HEK293 (cell line): ENCODE results near the gene SH3BP1.

Experiments used
- CTCF ChIA-PET: fragments of 350-600 bp; formaldehyde crosslinking; extraction: SDS; loops from one replicate; lab custom pipeline; 2021; ENCODE audit warnings: antibody characterized with exemption; lab: Yijun Ruan, JAX
- POLR2A ChIA-PET: fragments of 300-600 bp; formaldehyde crosslinking; extraction: SDS; loops from one replicate; lab custom pipeline; 2020; ENCODE audit warnings: antibody characterized with exemption, inconsistent platforms; lab: Yijun Ruan, JAX
- H3K27ac ChIP-seq: fragments of 200-500 bp; sonication (Bioruptor generic); 2 replicates; pipeline ENCODE4 v1.5.1; 2014; ENCODE audit warnings: low read depth, low read length, control low read depth, inconsistent platforms; ENCODE audit errors: extremely low read depth
- H3K36me3 ChIP-seq, 2 experiments: fragments of 200-500 bp in 1 of 2; sonication (Bioruptor generic) in 1 of 2; 1 replicate in 1 of 2; 2 replicates in 1 of 2; pipeline ENCODE4 v1.5.1; 2014 to 2017; ENCODE audit warnings: inconsistent platforms in 2 of 2, low read length in 2 of 2; ENCODE audit not compliant: control insufficient read depth in 2 of 2, insufficient read depth in 1 of 2
- H3K4me1 ChIP-seq: fragments of 200-500 bp; sonication (Bioruptor generic); 2 replicates; pipeline ENCODE4 v1.5.1; 2014; ENCODE audit warnings: mild to moderate bottlenecking, low read length, inconsistent platforms; ENCODE audit not compliant: control insufficient read depth, insufficient read depth
- H3K4me3 ChIP-seq: 2 replicates; pipeline ENCODE4 v1.5.1; 2011; ENCODE audit warnings: low read depth, mild to moderate bottlenecking, control low read depth, low read length, moderate library complexity
- H3K9me3 ChIP-seq: fragments of 200-500 bp; sonication (Bioruptor generic); 2 replicates; pipeline ENCODE4 v1.5.1; 2014; ENCODE audit warnings: low read depth, low read length, inconsistent platforms; ENCODE audit not compliant: control insufficient read depth, insufficient read depth
- KLF1 ChIP-seq: fragments of 450-650 bp; formaldehyde crosslinking; IDR thresholded peaks from 2 replicates; pipeline ENCODE4 v1.5.1; 2016; ENCODE audit warnings: missing biosample characterization, missing genetic modification characterization
- OSR2 ChIP-seq: fragments of 450-650 bp; formaldehyde crosslinking; IDR thresholded peaks from 2 replicates; pipeline ENCODE4 v1.5.1; 2016; ENCODE audit warnings: missing biosample characterization, missing genetic modification characterization
- SALL2 ChIP-seq: fragments of 450-650 bp; formaldehyde crosslinking; IDR thresholded peaks from 2 replicates; pipeline ENCODE4 v1.5.0; 2017; ENCODE audit warnings: missing biosample characterization, mild to moderate bottlenecking, missing genetic modification characterization, borderline replicate concordance
- SP7 ChIP-seq: fragments of 450-650 bp; formaldehyde crosslinking; IDR thresholded peaks from 2 replicates; pipeline ENCODE4 v1.5.1; 2016; ENCODE audit warnings: missing biosample characterization, missing genetic modification characterization
- TSHZ1 ChIP-seq: fragments of 450-650 bp; formaldehyde crosslinking; IDR thresholded peaks from 2 replicates; pipeline ENCODE4 v1.5.1; 2016; ENCODE audit warnings: missing biosample characterization, missing genetic modification characterization, borderline replicate concordance
- ZBTB20 ChIP-seq: fragments of 450-650 bp; formaldehyde crosslinking; IDR thresholded peaks from 2 replicates; pipeline ENCODE4 v1.5.1; 2016; ENCODE audit warnings: missing biosample characterization, missing genetic modification characterization
- ZEB2 ChIP-seq: fragments of 450-650 bp; formaldehyde crosslinking; IDR thresholded peaks from 2 replicates; pipeline ENCODE4 v1.5.1; 2016; ENCODE audit warnings: missing biosample characterization, missing genetic modification characterization
- ZNF10 ChIP-seq: fragments of 450-650 bp; formaldehyde crosslinking; IDR thresholded peaks from 2 replicates; pipeline ENCODE4 v1.5.1; 2017; ENCODE audit warnings: missing biosample characterization, missing genetic modification characterization
- ZNF121 ChIP-seq: fragments of 450-650 bp; formaldehyde crosslinking; IDR thresholded peaks from 2 replicates; pipeline ENCODE4 v1.5.1; 2016; ENCODE audit warnings: missing biosample characterization, missing genetic modification characterization
- ZNF664 ChIP-seq: fragments of 450-650 bp; formaldehyde crosslinking; IDR thresholded peaks from 2 replicates; pipeline ENCODE4 v1.5.1; 2016; ENCODE audit warnings: missing biosample characterization, missing genetic modification characterization
- ZNF776 ChIP-seq: fragments of 450-650 bp; formaldehyde crosslinking; IDR thresholded peaks from 2 replicates; pipeline ENCODE4 v1.5.0; 2017; ENCODE audit warnings: missing biosample characterization, missing genetic modification characterization, borderline replicate concordance
- ZSCAN5A ChIP-seq: fragments of 450-650 bp; formaldehyde crosslinking; IDR thresholded peaks from 2 replicates; pipeline ENCODE4 v1.5.1; 2016; ENCODE audit warnings: missing biosample characterization, missing genetic modification characterization
- TF ChIP-seq, protein P1 (sequence below): fragments of 450-650 bp; formaldehyde crosslinking; IDR thresholded peaks from 2 replicates; pipeline ENCODE4 v1.5.1; 2017; ENCODE audit warnings: missing biosample characterization, missing genetic modification characterization
- TF ChIP-seq, protein P2 (sequence below): fragments of 450-650 bp; formaldehyde crosslinking; IDR thresholded peaks from 2 replicates; pipeline ENCODE4 v1.5.1; 2016; ENCODE audit warnings: missing biosample characterization, missing genetic modification characterization
- TF ChIP-seq, protein P3 (sequence below): IDR thresholded peaks from 2 replicates; pipeline ENCODE4 v1.6.1; 2011; ENCODE audit warnings: mild to moderate bottlenecking, low read depth, low read length, borderline replicate concordance
- TF ChIP-seq, protein P4 (sequence below): fragments of 450-650 bp; formaldehyde crosslinking; IDR thresholded peaks from 2 replicates; pipeline ENCODE4 v1.5.1; 2016; ENCODE audit warnings: missing biosample characterization, missing genetic modification characterization

The SH3BP1 gene

GRCh38 chr22:37647928-37648327, 8.5 kb downstream of the SH3BP1 start (continued):
- TF ChIP-seq SP7 (tag by site-specific recombination) (peak; percentile 38; the same call in 1 of the 2 replicates), KLF1 (peak; percentile 46), TSHZ1 (tag by site-specific recombination) (no peak)

GRCh38 chr22:37650463-37651136, 11.1 kb downstream of the SH3BP1 start:
- no peak overlapping the region for H3K27ac ChIP-seq
- H3K9me3 ChIP-seq = no peaks in the 10 kb centered on the region
- no peak for TF ChIP-seq ZBTB20 (tag by site-specific recombination)
- TF ChIP-seq ZNF664 (tag by site-specific recombination) = peak; percentile 76; the same call in 1 of the 2 replicates
- TF ChIP-seq, protein P1, sequence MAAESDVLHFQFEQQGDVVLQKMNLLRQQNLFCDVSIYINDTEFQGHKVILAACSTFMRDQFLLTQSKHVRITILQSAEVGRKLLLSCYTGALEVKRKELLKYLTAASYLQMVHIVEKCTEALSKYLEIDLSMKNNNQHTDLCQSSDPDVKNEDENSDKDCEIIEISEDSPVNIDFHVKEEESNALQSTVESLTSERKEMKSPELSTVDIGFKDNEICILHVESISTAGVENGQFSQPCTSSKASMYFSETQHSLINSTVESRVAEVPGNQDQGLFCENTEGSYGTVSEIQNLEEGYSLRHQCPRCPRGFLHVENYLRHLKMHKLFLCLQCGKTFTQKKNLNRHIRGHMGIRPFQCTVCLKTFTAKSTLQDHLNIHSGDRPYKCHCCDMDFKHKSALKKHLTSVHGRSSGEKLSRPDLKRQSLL (tag by site-specific recombination) = peak; percentile 84
- H3K4me3 ChIP-seq = no peak overlapping the region
- ChIA-PET POLR2A (interaction anchor here (1.8 kb wide), 1 partner anchor 10 kb away, joined by 5 read pairs; no protein-coding TSS in a partner anchor), CTCF (interaction anchor here (0.7 to 1.3 kb wide), 3 partner anchors 24 to 49 kb away, joined by 3 read pairs; no protein-coding TSS in a partner anchor)
- no peaks in the 10 kb centered on the region for H3K4me1 ChIP-seq
- H3K36me3 ChIP-seq = peaks cover 11 to 75% of the 10 kb centered on the region in 2 experiments; a peak in 2 of 3 replicates

DNA sequence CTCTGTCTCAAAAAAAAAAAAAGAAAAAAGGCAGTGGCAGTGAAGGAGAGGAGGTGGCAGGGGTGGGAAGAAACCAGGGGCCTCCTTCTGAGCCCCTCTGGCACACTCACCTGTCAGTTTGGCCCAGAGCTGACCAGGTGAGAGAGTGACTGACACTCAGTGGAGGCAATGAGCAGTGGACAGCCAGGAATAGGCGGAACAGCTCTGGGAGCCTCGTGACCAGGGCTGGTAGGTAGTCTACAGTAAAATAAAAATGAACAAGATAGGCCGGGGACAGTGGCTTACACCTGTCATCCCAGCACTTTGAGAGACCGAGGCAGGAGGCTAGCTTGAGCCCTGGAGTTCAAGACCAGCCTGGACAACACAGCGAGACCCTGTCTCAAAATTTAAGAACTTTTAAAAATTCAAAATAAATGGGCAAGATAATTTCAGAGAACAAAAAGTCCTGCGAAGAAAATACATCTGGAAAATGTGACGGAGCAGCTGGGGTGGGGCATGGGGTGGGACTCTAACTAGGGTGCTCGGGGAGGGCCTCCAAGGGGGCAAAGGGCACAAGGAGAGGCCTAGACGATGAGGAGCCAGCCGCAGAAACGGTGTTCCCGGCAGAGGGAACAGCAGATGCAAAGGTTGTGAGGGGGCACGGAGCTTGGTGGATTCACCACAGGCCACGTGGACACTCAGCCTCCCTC, 15.2 kb downstream of the SH3BP1 start:
- no peaks in the 10 kb centered on the region for H3K9me3 ChIP-seq
- H3K27ac ChIP-seq = no peak overlapping the region
- POLR2A ChIA-PET = interaction anchor here (0.5 to 0.6 kb wide), 2 partner anchors 72 to 153 kb away, joined by 3 to 5 read pairs; partner anchors contain the start of gene GCAT
- no peaks in the 10 kb centered on the region; the same call in 1 of the 2 replicates for H3K4me1 ChIP-seq
- H3K4me3 ChIP-seq = no peak overlapping the region
- CTCF ChIA-PET = interaction anchor here (0.7 to 1.9 kb wide), 3 partner anchors 12 to 36 kb away, joined by 3 to 16 read pairs (median 3); no protein-coding TSS in a partner anchor
- peaks cover 5 to 44% of the 10 kb centered on the region in 2 experiments; a peak in 2 of 3 replicates for H3K36me3 ChIP-seq
- TF ChIP-seq, protein P2, sequence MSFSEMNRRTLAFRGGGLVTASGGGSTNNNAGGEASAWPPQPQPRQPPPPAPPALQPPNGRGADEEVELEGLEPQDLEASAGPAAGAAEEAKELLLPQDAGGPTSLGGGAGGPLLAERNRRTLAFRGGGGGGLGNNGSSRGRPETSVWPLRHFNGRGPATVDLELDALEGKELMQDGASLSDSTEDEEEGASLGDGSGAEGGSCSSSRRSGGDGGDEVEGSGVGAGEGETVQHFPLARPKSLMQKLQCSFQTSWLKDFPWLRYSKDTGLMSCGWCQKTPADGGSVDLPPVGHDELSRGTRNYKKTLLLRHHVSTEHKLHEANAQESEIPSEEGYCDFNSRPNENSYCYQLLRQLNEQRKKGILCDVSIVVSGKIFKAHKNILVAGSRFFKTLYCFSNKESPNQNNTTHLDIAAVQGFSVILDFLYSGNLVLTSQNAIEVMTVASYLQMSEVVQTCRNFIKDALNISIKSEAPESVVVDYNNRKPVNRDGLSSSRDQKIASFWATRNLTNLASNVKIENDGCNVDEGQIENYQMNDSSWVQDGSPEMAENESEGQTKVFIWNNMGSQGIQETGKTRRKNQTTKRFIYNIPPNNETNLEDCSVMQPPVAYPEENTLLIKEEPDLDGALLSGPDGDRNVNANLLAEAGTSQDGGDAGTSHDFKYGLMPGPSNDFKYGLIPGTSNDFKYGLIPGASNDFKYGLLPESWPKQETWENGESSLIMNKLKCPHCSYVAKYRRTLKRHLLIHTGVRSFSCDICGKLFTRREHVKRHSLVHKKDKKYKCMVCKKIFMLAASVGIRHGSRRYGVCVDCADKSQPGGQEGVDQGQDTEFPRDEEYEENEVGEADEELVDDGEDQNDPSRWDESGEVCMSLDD (tag by site-specific recombination) = no peak
- TF ChIP-seq, protein P3, sequence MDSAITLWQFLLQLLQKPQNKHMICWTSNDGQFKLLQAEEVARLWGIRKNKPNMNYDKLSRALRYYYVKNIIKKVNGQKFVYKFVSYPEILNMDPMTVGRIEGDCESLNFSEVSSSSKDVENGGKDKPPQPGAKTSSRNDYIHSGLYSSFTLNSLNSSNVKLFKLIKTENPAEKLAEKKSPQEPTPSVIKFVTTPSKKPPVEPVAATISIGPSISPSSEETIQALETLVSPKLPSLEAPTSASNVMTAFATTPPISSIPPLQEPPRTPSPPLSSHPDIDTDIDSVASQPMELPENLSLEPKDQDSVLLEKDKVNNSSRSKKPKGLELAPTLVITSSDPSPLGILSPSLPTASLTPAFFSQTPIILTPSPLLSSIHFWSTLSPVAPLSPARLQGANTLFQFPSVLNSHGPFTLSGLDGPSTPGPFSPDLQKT = no peak
- TF ChIP-seq ZNF10 (tag by site-specific recombination) (no peak), ZNF776 (tag by site-specific recombination) (no peak), SALL2 (tag by site-specific recombination) (no peak), ZEB2 (tag by site-specific recombination) (no peak), ZNF121 (tag by site-specific recombination) (no peak), OSR2 (no peak), ZSCAN5A (no peak)
- TF ChIP-seq, protein P4, sequence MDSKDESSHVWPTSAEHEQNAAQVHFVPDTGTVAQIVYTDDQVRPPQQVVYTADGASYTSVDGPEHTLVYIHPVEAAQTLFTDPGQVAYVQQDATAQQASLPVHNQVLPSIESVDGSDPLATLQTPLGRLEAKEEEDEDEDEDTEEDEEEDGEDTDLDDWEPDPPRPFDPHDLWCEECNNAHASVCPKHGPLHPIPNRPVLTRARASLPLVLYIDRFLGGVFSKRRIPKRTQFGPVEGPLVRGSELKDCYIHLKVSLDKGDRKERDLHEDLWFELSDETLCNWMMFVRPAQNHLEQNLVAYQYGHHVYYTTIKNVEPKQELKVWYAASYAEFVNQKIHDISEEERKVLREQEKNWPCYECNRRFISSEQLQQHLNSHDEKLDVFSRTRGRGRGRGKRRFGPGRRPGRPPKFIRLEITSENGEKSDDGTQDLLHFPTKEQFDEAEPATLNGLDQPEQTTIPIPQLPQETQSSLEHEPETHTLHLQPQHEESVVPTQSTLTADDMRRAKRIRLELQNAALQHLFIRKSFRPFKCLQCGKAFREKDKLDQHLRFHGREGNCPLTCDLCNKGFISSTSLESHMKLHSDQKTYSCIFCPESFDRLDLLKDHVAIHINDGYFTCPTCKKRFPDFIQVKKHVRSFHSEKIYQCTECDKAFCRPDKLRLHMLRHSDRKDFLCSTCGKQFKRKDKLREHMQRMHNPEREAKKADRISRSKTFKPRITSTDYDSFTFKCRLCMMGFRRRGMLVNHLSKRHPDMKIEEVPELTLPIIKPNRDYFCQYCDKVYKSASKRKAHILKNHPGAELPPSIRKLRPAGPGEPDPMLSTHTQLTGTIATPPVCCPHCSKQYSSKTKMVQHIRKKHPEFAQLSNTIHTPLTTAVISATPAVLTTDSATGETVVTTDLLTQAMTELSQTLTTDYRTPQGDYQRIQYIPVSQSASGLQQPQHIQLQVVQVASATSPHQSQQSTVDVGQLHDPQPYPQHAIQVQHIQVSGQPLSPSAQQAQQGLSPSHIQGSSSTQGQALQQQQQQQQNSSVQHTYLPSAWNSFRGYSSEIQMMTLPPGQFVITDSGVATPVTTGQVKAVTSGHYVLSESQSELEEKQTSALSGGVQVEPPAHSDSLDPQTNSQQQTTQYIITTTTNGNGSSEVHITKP (tag by site-specific recombination) = no peak
